ENCODE data around the gene FGF3.

FGF3 gene

DNA sequence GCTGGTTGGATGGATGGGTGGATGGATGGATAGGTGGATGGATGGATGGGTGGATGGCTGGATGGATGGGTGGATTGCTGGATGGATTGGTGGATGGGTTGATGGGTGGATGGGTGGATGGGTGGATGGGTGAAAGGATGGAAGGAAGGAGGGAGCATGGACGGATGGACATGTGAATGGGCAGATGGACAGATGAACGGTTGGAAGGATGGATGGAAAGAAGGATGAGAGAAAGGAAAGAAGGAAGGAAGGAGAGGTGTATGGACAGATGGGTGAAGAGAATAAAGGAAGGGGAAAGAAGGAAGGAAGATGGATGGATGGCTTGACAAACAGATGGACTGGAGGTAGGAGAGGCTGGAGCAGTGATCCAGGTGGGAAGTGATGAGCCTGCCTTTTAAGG is 5.4 kb downstream of the FGF3 start:
- no peak for DNase-seq
- H3K4me3 ChIP-seq (ENCODE audit: low read depth, low read length) = no peak overlapping the region
- TF ChIP-seq, protein P1, sequence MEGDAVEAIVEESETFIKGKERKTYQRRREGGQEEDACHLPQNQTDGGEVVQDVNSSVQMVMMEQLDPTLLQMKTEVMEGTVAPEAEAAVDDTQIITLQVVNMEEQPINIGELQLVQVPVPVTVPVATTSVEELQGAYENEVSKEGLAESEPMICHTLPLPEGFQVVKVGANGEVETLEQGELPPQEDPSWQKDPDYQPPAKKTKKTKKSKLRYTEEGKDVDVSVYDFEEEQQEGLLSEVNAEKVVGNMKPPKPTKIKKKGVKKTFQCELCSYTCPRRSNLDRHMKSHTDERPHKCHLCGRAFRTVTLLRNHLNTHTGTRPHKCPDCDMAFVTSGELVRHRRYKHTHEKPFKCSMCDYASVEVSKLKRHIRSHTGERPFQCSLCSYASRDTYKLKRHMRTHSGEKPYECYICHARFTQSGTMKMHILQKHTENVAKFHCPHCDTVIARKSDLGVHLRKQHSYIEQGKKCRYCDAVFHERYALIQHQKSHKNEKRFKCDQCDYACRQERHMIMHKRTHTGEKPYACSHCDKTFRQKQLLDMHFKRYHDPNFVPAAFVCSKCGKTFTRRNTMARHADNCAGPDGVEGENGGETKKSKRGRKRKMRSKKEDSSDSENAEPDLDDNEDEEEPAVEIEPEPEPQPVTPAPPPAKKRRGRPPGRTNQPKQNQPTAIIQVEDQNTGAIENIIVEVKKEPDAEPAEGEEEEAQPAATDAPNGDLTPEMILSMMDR (IDR thresholded peaks at IDR 0.05; ENCODE audit: low read depth, low read length) = no peak
- H3K4me1 ChIP-seq = no peaks in the 10 kb centered on the region
- no peaks in the 10 kb centered on the region for H3K9me3 ChIP-seq
- peaks cover 48% of the 10 kb centered on the region for H3K27me3 ChIP-seq
- H3K36me3 ChIP-seq = no peaks in the 10 kb centered on the region

DNA sequence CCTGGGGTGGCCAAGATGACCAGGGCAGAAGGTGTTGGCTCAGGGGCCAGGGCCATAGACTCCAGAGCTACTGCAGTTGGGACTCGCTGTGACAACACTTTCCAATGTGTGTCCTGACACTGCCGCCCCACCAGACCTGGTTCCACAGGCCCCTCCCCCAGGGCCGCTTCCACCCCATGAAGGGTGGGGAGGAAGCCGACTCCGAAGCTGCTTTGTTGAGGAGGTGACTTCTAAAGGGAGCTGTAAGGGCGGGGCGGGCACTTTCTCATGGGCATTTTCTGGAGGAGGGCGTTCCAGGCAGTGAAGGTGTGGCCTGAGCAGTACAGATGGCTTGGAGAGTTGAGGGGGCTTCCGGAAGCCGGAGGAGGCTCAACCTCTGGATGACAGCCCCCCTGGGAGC is 6.3 kb downstream of the FGF3 start:
- Histone ChIP-seq H3K4me1 (peaks cover 5% of the 10 kb centered on the region; the same call in 1 of the 2 replicates), H3K36me3 (no peaks in the 10 kb centered on the region), H3K9me3 (no peaks in the 10 kb centered on the region), H3K27me3 (peaks cover 40% of the 10 kb centered on the region), H3K4me3 (ENCODE audit: low read depth, low read length) (no peak overlapping the region)
- TF ChIP-seq, protein P1 (IDR thresholded peaks at IDR 0.05; ENCODE audit: low read depth, low read length) = no peak
- no peak for DNase-seq

DNA sequence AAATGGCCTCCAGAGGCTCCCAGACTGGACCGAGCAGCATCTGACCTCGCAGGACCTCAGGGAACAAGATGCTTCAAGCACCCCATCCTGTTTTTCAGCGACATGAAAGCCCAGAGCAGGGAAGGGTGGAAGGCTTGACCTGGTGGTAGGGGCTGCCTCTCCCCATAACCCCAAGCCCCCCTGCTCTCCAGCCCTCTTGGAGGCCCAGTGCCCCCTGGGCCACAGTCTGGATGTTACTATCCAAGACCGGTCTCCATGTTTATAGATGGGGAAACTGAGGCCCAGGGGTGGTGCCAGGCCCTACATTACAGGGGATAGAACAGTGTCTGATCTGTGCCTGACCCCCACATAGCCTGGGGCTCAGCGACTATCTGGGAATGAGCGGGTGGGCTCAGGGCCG is 7.0 kb downstream of the FGF3 start:
- peaks cover 5% of the 10 kb centered on the region; the same call in 1 of the 2 replicates for H3K4me1 ChIP-seq
- no peak for DNase-seq
- H3K4me3 ChIP-seq (ENCODE audit: low read depth, low read length) = no peak overlapping the region
- H3K36me3 ChIP-seq = no peaks in the 10 kb centered on the region
- H3K9me3 ChIP-seq = no peaks in the 10 kb centered on the region
- H3K27me3 ChIP-seq = peaks cover 33% of the 10 kb centered on the region
- TF ChIP-seq, protein P1 (IDR thresholded peaks at IDR 0.05; ENCODE audit: low read depth, low read length) = no peak

GRCh38 chr11:69811431-69811830 is 7.8 kb downstream of the FGF3 start:
- Histone ChIP-seq H3K4me1 (peaks cover 5% of the 10 kb centered on the region; the same call in 1 of the 2 replicates), H3K9me3 (no peaks in the 10 kb centered on the region), H3K27me3 (peaks cover 24% of the 10 kb centered on the region), H3K36me3 (no peaks in the 10 kb centered on the region), H3K4me3 (ENCODE audit: low read depth, low read length) (no peak overlapping the region)
- TF ChIP-seq, protein P1 (IDR thresholded peaks at IDR 0.05; ENCODE audit: low read depth, low read length) = no peak
- no peak for DNase-seq

DNA sequence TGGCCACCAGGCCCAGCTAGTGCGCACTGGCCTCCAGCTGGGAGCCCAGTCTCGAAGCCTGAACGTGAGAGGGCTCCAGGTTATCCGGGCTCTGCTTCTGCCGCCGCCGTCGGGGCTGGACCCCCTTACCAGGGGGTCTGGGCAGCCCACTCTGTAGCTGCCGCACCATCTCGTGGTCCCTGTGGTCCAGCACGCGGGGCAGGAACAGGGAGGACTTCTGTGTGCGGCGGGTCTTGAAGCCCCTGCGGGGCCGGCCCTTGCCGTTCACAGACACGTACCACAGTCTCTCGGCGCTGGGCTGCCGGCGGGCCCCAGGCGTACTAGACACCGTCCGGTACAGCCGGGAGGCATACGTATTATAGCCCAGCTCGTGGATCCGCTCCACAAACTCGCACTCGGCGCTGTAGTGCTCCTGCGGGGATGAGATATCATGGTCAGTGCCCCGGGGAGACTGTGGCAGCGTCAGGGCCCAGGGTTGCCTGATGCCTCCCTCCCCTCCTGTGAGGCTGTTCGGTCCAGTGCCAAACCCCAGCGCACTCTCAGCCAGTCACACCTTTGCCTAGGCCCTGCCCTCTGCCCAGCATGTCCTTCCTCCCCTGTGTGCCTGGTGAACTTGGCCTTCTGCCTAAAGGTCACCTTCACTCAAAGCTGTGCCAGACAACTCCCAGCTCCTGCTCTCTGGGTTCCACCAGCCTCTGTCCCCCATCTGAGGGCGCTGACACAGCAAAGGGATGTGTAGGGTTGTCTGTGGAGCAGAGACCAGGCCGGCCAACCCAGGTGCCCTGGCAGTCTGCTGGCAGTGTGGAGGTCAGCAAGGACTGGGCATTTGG is 8.7 kb downstream of the FGF3 start:
- no peak for DNase-seq
- Histone ChIP-seq H3K27me3 (peaks cover 15% of the 10 kb centered on the region), H3K4me3 (ENCODE audit: low read depth, low read length) (no peak overlapping the region), H3K36me3 (no peaks in the 10 kb centered on the region), H3K9me3 (no peaks in the 10 kb centered on the region), H3K4me1 (peaks cover 5% of the 10 kb centered on the region; the same call in 1 of the 2 replicates)
- TF ChIP-seq, protein P1 (IDR thresholded peaks at IDR 0.05; ENCODE audit: low read depth, low read length) = no peak

DNA sequence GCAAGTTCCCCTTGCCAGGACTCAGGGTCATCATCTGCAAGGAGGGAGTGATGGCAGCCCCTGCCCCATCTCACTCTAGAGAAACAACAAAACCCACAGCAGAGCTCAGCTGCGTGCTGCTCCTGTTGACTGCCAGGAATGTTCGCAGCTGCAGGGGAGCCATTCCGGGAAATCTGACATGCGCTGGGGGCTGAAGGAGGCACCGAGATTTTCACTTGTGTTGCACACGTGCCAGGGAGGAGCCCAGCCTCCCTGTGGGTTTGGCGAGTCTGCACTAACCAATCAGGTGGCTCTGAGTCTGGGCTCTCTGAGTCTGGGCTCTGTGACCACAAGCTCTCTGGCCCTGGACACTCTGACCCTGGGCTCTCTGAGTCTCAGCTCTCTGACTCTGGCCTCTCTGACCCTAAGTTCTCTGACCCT is 10.5 kb downstream of the FGF3 start:
- Histone ChIP-seq H3K36me3 (no peaks in the 10 kb centered on the region), H3K4me3 (ENCODE audit: low read depth, low read length) (peak overlapping the region; percentile 17; the same call in 1 of the 2 replicates), H3K9me3 (no peaks in the 10 kb centered on the region), H3K4me1 (peaks cover 5% of the 10 kb centered on the region; the same call in 1 of the 2 replicates), H3K27me3 (no peaks in the 10 kb centered on the region)
- no peak for DNase-seq
- TF ChIP-seq, protein P1 (IDR thresholded peaks at IDR 0.05; ENCODE audit: low read depth, low read length) = no peak

Data from BE2C (cell line).